Breast epithelium (tissue), 4 donors: ENCODE results near the gene TMEM132D. TPM values are rescaled to one million over a fixed set of nuclear protein-coding genes. Genes with fewer than 3 reads are reported as not detected.

Source experiments
- DNase-seq, 2 donors: peaks; one replicate each; pipeline ENCODE4 v3.0.0-alpha.2; 2019; ENCODE audit warnings: low spot score in 2 of 2
- H3K27ac ChIP-seq, 2 donors: fragments of 200-600 bp; sonication (generic) in 1 of 2; one replicate each; pipeline ENCODE4 v1.5.1; 2016 to 2019; ENCODE audit warnings: mild to moderate bottlenecking in 1 of 2
- H3K27me3 ChIP-seq, 2 donors: fragments of 200-600 bp; sonication (generic) in 1 of 2; one replicate each; pipeline versions ENCODE4 v1.5.1 to v1.6.0; 2017 to 2019; ENCODE audit warnings: control low read depth in 1 of 2, mild to moderate bottlenecking in 1 of 2
- H3K36me3 ChIP-seq: fragments of 200-600 bp; one replicate; pipeline ENCODE4 v1.5.1; 2019
- H3K4me1 ChIP-seq, 2 donors: fragments of 200-600 bp; sonication (generic); one replicate each; pipeline ENCODE4 v1.5.1; 2016 to 2019; ENCODE audit warnings: control low read depth in 1 of 2
- H3K4me3 ChIP-seq, 3 donors: fragments of 200-600 bp; sonication (generic); 1 replicate in 2 of 3; 2 replicates in 1 of 3; pipeline ENCODE4 v1.5.1; 2016 to 2019; ENCODE audit warnings: mild to moderate bottlenecking in 3 of 3, moderate library complexity in 2 of 3
- H3K9me3 ChIP-seq, 2 donors: fragments of 200-600 bp; sonication (generic) in 1 of 2; one replicate each; pipeline ENCODE4 v1.5.1; 2016 to 2019; ENCODE audit warnings: control low read depth in 1 of 2
- POLR2A ChIP-seq: fragments of 450-650 bp; IDR thresholded peaks from one replicate; pipeline ENCODE4 v1.6.1; 2016; ENCODE audit warnings: antibody characterized with exemption, mild to moderate bottlenecking, moderate library complexity
- POLR2AphosphoS5 ChIP-seq, 3 donors: sonication (generic); formaldehyde crosslinking; IDR thresholded peaks; one replicate each; pipeline ENCODE4 v1.6.1; 2017; ENCODE audit warnings: antibody characterized with exemption in 3 of 3
- intact Hi-C: fragments of 100-400 bp; cut with DNase I; formaldehyde crosslinking; loops from one replicate; pipeline ENCODE4 v1.15.1; 2023; ENCODE audit warnings: low total_unique reads
- total RNA-seq, 3 donors: library from RNA; depleted of rRNA; stranded (reverse); fragments of >200 nt; gene quantifications; one replicate each; pipeline ENCODE4 v1.1.0, GENCODE V29; 2016
- TF ChIP-seq, protein P1 (sequence below), 3 donors: fragments of 450-650 bp; IDR thresholded peaks; one replicate each; pipeline ENCODE4 v1.5.1; 2016 to 2017; ENCODE audit warnings: antibody characterized with exemption in 3 of 3, mild to moderate bottlenecking in 3 of 3, moderate library complexity in 3 of 3

TMEM132D gene
- total RNA-seq, 3 donors from 2014 or later: not detected

DNA sequence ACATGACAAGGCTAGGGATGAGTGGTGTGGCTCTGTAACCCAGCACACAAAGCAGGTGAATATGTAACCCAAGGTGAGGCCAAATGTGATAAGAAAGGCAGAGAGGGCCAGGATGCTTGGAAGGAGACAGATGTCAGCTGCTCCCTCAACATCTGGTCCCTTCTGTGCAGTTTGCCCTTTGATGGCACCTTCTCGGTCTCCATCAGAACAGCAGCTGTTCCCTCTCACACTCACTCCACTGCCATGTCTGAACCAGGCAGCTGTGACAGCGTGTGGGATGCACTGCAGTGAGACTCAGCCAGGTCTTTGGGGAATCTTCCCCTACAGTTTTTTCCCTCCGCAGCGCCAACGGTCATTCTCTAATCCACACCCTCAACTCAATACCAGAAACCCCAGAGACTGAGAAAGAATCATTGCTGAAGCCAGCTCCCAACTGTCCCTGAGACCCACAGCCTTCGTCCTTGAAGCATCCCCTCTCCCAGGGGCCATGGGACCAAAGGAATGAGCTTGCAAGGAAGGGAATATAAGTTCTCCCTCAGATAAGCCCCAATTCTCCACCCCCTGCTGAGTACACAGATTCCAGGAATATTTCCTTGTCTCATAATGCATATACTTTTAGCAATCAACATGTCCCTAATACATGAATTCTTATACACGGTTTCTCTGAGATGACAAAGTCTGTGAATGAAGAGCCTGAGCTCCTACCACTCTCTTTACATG, 820.5 kb downstream of the TMEM132D start:
- no peaks in the 10 kb centered on the region for H3K36me3 ChIP-seq
- no peak overlapping the region for H3K4me3 ChIP-seq
- no peaks in the 10 kb centered on the region for H3K27me3 ChIP-seq
- no peak for DNase-seq
- no peaks in the 10 kb centered on the region for H3K4me1 ChIP-seq
- no peaks in the 10 kb centered on the region for H3K9me3 ChIP-seq
- H3K27ac ChIP-seq: no peak overlapping the region
- intact Hi-C loops: loop anchor here (10.0 kb wide), 1 partner anchor 1592 kb away; no protein-coding TSS in a partner anchor
- TF ChIP-seq POLR2AphosphoS5 (IDR thresholded peaks at IDR 0.05) (no peak), POLR2A (no peak)
- TF ChIP-seq, protein P1, sequence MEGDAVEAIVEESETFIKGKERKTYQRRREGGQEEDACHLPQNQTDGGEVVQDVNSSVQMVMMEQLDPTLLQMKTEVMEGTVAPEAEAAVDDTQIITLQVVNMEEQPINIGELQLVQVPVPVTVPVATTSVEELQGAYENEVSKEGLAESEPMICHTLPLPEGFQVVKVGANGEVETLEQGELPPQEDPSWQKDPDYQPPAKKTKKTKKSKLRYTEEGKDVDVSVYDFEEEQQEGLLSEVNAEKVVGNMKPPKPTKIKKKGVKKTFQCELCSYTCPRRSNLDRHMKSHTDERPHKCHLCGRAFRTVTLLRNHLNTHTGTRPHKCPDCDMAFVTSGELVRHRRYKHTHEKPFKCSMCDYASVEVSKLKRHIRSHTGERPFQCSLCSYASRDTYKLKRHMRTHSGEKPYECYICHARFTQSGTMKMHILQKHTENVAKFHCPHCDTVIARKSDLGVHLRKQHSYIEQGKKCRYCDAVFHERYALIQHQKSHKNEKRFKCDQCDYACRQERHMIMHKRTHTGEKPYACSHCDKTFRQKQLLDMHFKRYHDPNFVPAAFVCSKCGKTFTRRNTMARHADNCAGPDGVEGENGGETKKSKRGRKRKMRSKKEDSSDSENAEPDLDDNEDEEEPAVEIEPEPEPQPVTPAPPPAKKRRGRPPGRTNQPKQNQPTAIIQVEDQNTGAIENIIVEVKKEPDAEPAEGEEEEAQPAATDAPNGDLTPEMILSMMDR (IDR thresholded peaks at IDR 0.05): no peak

DNA sequence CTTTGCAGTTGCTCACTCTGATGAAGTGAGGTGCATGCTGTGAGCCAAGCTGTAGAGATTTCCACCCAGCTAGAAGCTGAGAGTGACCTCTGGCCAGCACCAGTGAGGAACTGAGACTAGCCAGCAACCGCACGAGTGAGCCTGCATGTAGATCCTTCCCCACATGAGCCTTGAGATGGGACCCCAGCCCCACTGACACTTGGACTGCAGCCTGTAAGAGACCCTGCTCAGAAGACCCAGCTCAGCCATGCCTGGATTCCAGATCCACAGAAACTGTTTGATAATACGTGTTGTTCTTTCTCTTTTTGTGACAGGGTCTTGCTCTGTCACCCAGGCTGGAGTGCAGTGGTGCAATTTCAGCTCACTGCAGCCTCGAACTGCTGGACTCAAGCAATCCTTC, 821.4 kb downstream of the TMEM132D start:
- intact Hi-C loops: loop anchor here (10.0 kb wide), 1 partner anchor 1592 kb away; no protein-coding TSS in a partner anchor
- TF ChIP-seq POLR2A (no peak), POLR2AphosphoS5 (IDR thresholded peaks at IDR 0.05) (no peak)
- TF ChIP-seq, protein P1 (IDR thresholded peaks at IDR 0.05): no peak
- no peaks in the 10 kb centered on the region for H3K9me3 ChIP-seq

DNA sequence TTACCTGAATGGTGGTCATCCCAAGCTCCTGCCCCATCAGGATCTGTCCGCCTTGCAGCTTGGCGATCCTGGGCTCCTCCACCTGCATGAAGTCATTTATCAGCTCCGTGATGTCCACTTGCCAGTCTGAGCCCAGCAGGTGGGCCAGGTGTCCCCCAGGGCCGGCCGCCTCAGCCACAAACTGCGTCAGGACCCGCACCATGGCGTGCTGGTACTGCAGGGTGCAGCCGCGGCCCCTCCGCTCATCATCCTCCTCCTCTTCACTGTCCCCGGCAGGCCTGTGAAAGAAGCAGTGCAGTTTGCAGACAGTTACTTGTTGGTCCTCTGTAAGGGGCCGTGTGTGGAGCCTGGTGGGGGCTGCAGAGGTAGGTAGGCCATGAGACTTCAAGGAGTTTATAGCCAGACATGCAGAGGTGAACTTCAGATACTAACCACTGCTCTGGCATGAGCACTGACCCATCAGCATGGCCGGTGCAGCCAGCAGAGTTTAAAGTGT, 822.0 kb downstream of the TMEM132D start:
- no peaks in the 10 kb centered on the region for H3K36me3 ChIP-seq
- intact Hi-C loops: loop anchor here (10.0 kb wide), 1 partner anchor 1593 kb away; no protein-coding TSS in a partner anchor
- H3K27me3 ChIP-seq: no peaks in the 10 kb centered on the region
- no peak for DNase-seq
- TF ChIP-seq POLR2A (no peak), POLR2AphosphoS5 (IDR thresholded peaks at IDR 0.05) (no peak)
- TF ChIP-seq, protein P1 (IDR thresholded peaks at IDR 0.05): no peak
- H3K9me3 ChIP-seq: no peaks in the 10 kb centered on the region
- no peaks in the 10 kb centered on the region for H3K4me1 ChIP-seq
- no peak overlapping the region for H3K4me3 ChIP-seq
- no peak overlapping the region for H3K27ac ChIP-seq

More for the DNA sequence above, 821.4 kb downstream of the TMEM132D start:
- H3K27me3 ChIP-seq: no peaks in the 10 kb centered on the region
- no peaks in the 10 kb centered on the region for H3K4me1 ChIP-seq
- no peak overlapping the region for H3K4me3 ChIP-seq
- no peak overlapping the region for H3K27ac ChIP-seq
- no peak for DNase-seq
- H3K36me3 ChIP-seq: no peaks in the 10 kb centered on the region

DNA sequence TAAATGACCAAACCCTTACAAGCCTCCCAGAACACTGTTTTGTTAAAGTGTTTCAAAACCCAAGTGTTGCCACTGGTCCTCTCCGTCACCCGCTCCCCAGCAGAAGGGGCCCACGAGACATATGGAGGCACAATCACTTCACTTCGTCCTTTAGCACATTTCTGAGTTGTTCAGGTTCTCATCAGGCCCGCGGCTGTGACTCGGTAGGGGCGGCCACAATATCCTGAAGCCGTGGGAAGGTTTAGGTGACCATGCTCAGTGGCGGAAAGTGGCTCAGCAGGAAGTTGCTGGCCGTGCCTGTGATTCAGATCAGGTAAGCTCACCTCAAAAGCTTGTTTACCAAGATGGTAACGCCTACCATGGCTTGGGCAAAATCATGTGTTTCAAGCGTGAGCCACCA, 823.0 kb downstream of the TMEM132D start:
- H3K36me3 ChIP-seq: no peaks in the 10 kb centered on the region
- DNase-seq: no peak
- H3K9me3 ChIP-seq: no peaks in the 10 kb centered on the region
- no peaks in the 10 kb centered on the region for H3K27me3 ChIP-seq
- TF ChIP-seq POLR2A (no peak), POLR2AphosphoS5 (IDR thresholded peaks at IDR 0.05) (no peak)
- TF ChIP-seq, protein P1 (IDR thresholded peaks at IDR 0.05): no peak
- intact Hi-C loops: loop anchor here (10.0 kb wide), 1 partner anchor 1594 kb away; no protein-coding TSS in a partner anchor
- H3K4me1 ChIP-seq: no peaks in the 10 kb centered on the region
- no peak overlapping the region for H3K27ac ChIP-seq
- no peak overlapping the region for H3K4me3 ChIP-seq

DNA sequence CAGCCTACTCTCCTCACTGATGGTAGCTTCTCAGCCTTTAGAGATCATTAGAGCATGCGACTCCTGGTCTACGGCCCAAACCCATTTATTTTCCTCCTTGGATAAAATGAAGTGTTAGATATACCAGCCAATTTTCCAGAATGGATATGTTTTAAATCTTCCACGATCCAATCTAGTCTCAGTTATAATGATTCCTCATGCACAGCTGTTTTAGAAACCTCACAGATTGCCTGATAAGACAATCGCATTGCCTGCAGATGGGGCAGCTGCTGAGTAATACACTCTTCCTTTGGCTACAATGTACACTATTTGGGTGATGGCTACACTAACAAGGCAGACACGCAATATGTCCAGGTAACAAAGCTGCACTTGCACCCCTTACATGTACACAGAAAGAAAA, 823.4 kb downstream of the TMEM132D start:
- DNase-seq: no peak
- intact Hi-C loops: loop anchor here (10.0 kb wide), 1 partner anchor 1594 kb away; no protein-coding TSS in a partner anchor
- Histone ChIP-seq H3K36me3 (no peaks in the 10 kb centered on the region), H3K4me1 (no peaks in the 10 kb centered on the region), H3K27ac (no peak overlapping the region), H3K27me3 (no peaks in the 10 kb centered on the region), H3K9me3 (no peaks in the 10 kb centered on the region), H3K4me3 (no peak overlapping the region)
- no peak for TF ChIP-seq POLR2AphosphoS5 (IDR thresholded peaks at IDR 0.05)
- TF ChIP-seq POLR2A: no peak
- TF ChIP-seq, protein P1 (IDR thresholded peaks at IDR 0.05): no peak
